ENCODE measurements around the gene KCNQ1.

GRCh38 chr11:2570211-2570811, 125.5 kb downstream of the KCNQ1 start:
- TF ChIP-seq, protein P1, sequence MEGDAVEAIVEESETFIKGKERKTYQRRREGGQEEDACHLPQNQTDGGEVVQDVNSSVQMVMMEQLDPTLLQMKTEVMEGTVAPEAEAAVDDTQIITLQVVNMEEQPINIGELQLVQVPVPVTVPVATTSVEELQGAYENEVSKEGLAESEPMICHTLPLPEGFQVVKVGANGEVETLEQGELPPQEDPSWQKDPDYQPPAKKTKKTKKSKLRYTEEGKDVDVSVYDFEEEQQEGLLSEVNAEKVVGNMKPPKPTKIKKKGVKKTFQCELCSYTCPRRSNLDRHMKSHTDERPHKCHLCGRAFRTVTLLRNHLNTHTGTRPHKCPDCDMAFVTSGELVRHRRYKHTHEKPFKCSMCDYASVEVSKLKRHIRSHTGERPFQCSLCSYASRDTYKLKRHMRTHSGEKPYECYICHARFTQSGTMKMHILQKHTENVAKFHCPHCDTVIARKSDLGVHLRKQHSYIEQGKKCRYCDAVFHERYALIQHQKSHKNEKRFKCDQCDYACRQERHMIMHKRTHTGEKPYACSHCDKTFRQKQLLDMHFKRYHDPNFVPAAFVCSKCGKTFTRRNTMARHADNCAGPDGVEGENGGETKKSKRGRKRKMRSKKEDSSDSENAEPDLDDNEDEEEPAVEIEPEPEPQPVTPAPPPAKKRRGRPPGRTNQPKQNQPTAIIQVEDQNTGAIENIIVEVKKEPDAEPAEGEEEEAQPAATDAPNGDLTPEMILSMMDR (IDR thresholded peaks at IDR 0.05) = no peak
- no peak for TF ChIP-seq POLR2A (IDR thresholded peaks at IDR 0.05)

All from adrenal gland (tissue), 5 donors.